HCT116 (cell line): Measurements from ENCODE around the gene NFAT5. TPM values are rescaled to one million over a fixed set of nuclear protein-coding genes. Genes with fewer than 3 reads are reported as not detected.

Source experiments
- ATAC-seq: fragments of 200-7000 bp; cut with Tn5 transposase; 2 replicates; pipeline ENCODE4 v1.9.1; 2020; ENCODE audit warnings: mild to moderate bottlenecking, moderate library complexity
- BruUV-seq: library from RNA; stranded (reverse); fragments of 400-500 nt; replicated peaks from 2 replicates; lab custom pipeline; 2021; lab: Mats Ljungman, UMichigan
- CTCF ChIA-PET: fragments of 300-600 bp; sonication (Branson Sonifier 250); formaldehyde crosslinking; loops from one replicate; lab custom pipeline; 2021; ENCODE audit warnings: antibody characterized with exemption; lab: Charles Lee
- POLR2A ChIA-PET: fragments of 300-600, 350-600 bp; sonication (Branson Sonifier 250); formaldehyde crosslinking; loops from one replicate; lab custom pipeline; 2021; ENCODE audit warnings: antibody characterized with exemption; lab: Charles Lee
- RAD21 ChIA-PET, 2 experiments: fragments of 300-600 bp; sonication (Branson Sonifier 250); formaldehyde crosslinking; loops; one replicate each; lab custom pipeline; 2023; ENCODE audit warnings: low total read pairs in 2 of 2; ENCODE audit not compliant: uncharacterized antibody in 2 of 2, unreplicated experiment in 2 of 2, low non-redundant PET in 1 of 2; lab: Charles Lee
- DNase-seq: peaks from one replicate; pipeline ENCODE4 v3.0.0-alpha.2; 2010; ENCODE audit warnings: low read depth, low spot score
- H2AFZ ChIP-seq: fragments of 200-600 bp; shearing (Covaris generic), sonication (generic); 2 replicates; pipeline ENCODE4 v1.6.1; 2017; ENCODE audit warnings: low read depth, mixed run types, mixed read lengths, antibody characterized with exemption, low read length; ENCODE audit not compliant: poor library complexity, severe bottlenecking
- H3K27ac ChIP-seq: 2 replicates; pipeline ENCODE4 v1.5.1; 2012; ENCODE audit warnings: low read depth, low read length
- H3K27me3 ChIP-seq: fragments of 200-600 bp; sonication (generic); 2 replicates; pipeline ENCODE4 v1.6.1; 2016; ENCODE audit warnings: mixed run types, low read length, mixed read lengths; ENCODE audit not compliant: insufficient read depth
- H3K36me3 ChIP-seq, 2 experiments: fragments of 200-500 bp in 1 of 2; fragments of 200-600 bp in 1 of 2; sonication (Bioruptor generic) in 1 of 2; sonication (generic) in 1 of 2; 2 replicates each; pipeline versions ENCODE4 v1.5.1 to v1.6.1; 2014 to 2016; ENCODE audit warnings: low read length in 2 of 2, inconsistent platforms in 1 of 2, mixed read lengths in 1 of 2, mixed run types in 1 of 2; ENCODE audit not compliant: insufficient read depth in 2 of 2, control insufficient read depth in 1 of 2
- H3K4me1 ChIP-seq, 2 experiments: fragments of 200-600 bp in 1 of 2; sonication (generic) in 1 of 2; 2 replicates each; pipeline versions ENCODE4 v1.5.1 to v1.6.1; 2012 to 2017; ENCODE audit warnings: low read length in 2 of 2, inconsistent platforms in 1 of 2, mild to moderate bottlenecking in 1 of 2, mixed read lengths in 1 of 2, mixed run types in 1 of 2, moderate library complexity in 1 of 2; ENCODE audit not compliant: insufficient read depth in 2 of 2, control insufficient read depth in 1 of 2
- H3K4me2 ChIP-seq: fragments of 200-600 bp; sonication (generic); 2 replicates; pipeline ENCODE4 v1.6.1; 2017; ENCODE audit warnings: mixed run types, low read length, mixed read lengths
- H3K4me3 ChIP-seq, 2 experiments: fragments of 200-600 bp in 1 of 2; sonication (generic) in 1 of 2; replicated peaks in 1 of 2; 2 replicates each; pipeline ENCODE4 v1.5.1; 2011 to 2016; ENCODE audit warnings: low read length in 2 of 2, control low read depth in 1 of 2, low read depth in 1 of 2, mild to moderate bottlenecking in 1 of 2, mixed read lengths in 1 of 2, mixed run types in 1 of 2
- H3K79me2 ChIP-seq: fragments of 200-600 bp; sonication (generic); 2 replicates; pipeline ENCODE4 v1.6.1; 2017; ENCODE audit warnings: mild to moderate bottlenecking, mixed run types, low read length, moderate library complexity, mixed read lengths; ENCODE audit not compliant: insufficient read depth
- H3K9ac ChIP-seq: fragments of 200-600 bp; sonication (generic); 2 replicates; pipeline ENCODE4 v1.6.1; 2016; ENCODE audit warnings: low read length, mixed read lengths
- H3K9me2 ChIP-seq: fragments of 200-600 bp; sonication (generic), shearing (Covaris generic); 2 replicates; pipeline ENCODE4 v1.6.1; 2017; ENCODE audit warnings: mixed run types, mild to moderate bottlenecking, moderate library complexity; ENCODE audit not compliant: insufficient read depth
- H3K9me3 ChIP-seq, 2 experiments: fragments of 200-500 bp in 1 of 2; fragments of 200-600 bp in 1 of 2; sonication (Bioruptor generic) in 1 of 2; sonication (generic) in 1 of 2; 2 replicates each; pipeline ENCODE4 v1.6.1; 2014 to 2017; ENCODE audit warnings: low read length in 2 of 2, mixed read lengths in 2 of 2, inconsistent platforms in 1 of 2, low read depth in 1 of 2, mild to moderate bottlenecking in 1 of 2, mixed run types in 1 of 2, moderate library complexity in 1 of 2; ENCODE audit not compliant: control insufficient read depth in 1 of 2, insufficient read depth in 1 of 2
- H4K20me1 ChIP-seq: fragments of 200-600 bp; sonication (generic), shearing (Covaris generic); 2 replicates; pipeline ENCODE4 v1.6.1; 2017; ENCODE audit warnings: mixed run types, mild to moderate bottlenecking, moderate library complexity; ENCODE audit not compliant: insufficient read depth
- CBX3 ChIP-seq: IDR thresholded peaks from 2 replicates; pipeline ENCODE4 v1.6.1; 2012; ENCODE audit warnings: low read depth
- EGR1 ChIP-seq: IDR thresholded peaks from 2 replicates; pipeline ENCODE4 v1.6.1; 2012; ENCODE audit warnings: low read depth
- ELF1 ChIP-seq: IDR thresholded peaks from 2 replicates; pipeline ENCODE4 v1.6.1; 2012; ENCODE audit warnings: low read depth, borderline replicate concordance
- POLR2AphosphoS5 ChIP-seq: IDR thresholded peaks from 2 replicates; pipeline ENCODE4 v1.6.1; 2011; ENCODE audit warnings: mild to moderate bottlenecking, low read depth, low read length, moderate library complexity
- intact Hi-C: fragments of 100-400 bp; cut with micrococcal nuclease; formaldehyde crosslinking; loops from 2 replicates; pipeline ENCODE4 v1.10.0; 2022
- total RNA-seq: library from RNA; stranded (reverse); gene quantifications from one replicate; pipeline ENCODE4 v1.2.1, GENCODE V29; 2021; ENCODE audit not compliant: unreplicated experiment
- TF ChIP-seq, protein P1 (sequence below), 3 experiments: fragments of 200-600 bp in 1 of 3; sonication (generic) in 1 of 3; IDR thresholded peaks in 2 of 3; conservative IDR thresholded peaks in 1 of 3; 2 replicates each; pipeline ENCODE4 v1.5.1; 2012 to 2017; ENCODE audit warnings: low read depth in 2 of 3, low read length in 2 of 3, antibody characterized with exemption in 1 of 3, borderline replicate concordance in 1 of 3, control low read depth in 1 of 3, mild to moderate bottlenecking in 1 of 3, mixed read lengths in 1 of 3, mixed run types in 1 of 3, moderate library complexity in 1 of 3; ENCODE audit not compliant: insufficient read depth in 1 of 3
- TF ChIP-seq, protein P2 (sequence below): IDR thresholded peaks from 2 replicates; pipeline ENCODE4 v1.6.1; 2012; ENCODE audit warnings: low read depth

NFAT5 gene
- total RNA-seq, 1 experiment from 2014 or later: 67.4 TPM

- no peak for TF ChIP-seq ELF1
- TF ChIP-seq EGR1: no peak
- TF ChIP-seq, protein P1, sequence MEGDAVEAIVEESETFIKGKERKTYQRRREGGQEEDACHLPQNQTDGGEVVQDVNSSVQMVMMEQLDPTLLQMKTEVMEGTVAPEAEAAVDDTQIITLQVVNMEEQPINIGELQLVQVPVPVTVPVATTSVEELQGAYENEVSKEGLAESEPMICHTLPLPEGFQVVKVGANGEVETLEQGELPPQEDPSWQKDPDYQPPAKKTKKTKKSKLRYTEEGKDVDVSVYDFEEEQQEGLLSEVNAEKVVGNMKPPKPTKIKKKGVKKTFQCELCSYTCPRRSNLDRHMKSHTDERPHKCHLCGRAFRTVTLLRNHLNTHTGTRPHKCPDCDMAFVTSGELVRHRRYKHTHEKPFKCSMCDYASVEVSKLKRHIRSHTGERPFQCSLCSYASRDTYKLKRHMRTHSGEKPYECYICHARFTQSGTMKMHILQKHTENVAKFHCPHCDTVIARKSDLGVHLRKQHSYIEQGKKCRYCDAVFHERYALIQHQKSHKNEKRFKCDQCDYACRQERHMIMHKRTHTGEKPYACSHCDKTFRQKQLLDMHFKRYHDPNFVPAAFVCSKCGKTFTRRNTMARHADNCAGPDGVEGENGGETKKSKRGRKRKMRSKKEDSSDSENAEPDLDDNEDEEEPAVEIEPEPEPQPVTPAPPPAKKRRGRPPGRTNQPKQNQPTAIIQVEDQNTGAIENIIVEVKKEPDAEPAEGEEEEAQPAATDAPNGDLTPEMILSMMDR (IDR thresholded peaks at IDR 0.05 in 2 of 3, conservative IDR thresholded peaks at IDR 0.05 in 1 of 3; ENCODE audit: borderline replicate concordance in 1 of 3, insufficient read depth in 1 of 3, low read depth in 2 of 3, low read length in 2 of 3): peak in 1 of 3 experiments; percentile 31; a peak in 2 of 6 replicates
- TF ChIP-seq, protein P2, sequence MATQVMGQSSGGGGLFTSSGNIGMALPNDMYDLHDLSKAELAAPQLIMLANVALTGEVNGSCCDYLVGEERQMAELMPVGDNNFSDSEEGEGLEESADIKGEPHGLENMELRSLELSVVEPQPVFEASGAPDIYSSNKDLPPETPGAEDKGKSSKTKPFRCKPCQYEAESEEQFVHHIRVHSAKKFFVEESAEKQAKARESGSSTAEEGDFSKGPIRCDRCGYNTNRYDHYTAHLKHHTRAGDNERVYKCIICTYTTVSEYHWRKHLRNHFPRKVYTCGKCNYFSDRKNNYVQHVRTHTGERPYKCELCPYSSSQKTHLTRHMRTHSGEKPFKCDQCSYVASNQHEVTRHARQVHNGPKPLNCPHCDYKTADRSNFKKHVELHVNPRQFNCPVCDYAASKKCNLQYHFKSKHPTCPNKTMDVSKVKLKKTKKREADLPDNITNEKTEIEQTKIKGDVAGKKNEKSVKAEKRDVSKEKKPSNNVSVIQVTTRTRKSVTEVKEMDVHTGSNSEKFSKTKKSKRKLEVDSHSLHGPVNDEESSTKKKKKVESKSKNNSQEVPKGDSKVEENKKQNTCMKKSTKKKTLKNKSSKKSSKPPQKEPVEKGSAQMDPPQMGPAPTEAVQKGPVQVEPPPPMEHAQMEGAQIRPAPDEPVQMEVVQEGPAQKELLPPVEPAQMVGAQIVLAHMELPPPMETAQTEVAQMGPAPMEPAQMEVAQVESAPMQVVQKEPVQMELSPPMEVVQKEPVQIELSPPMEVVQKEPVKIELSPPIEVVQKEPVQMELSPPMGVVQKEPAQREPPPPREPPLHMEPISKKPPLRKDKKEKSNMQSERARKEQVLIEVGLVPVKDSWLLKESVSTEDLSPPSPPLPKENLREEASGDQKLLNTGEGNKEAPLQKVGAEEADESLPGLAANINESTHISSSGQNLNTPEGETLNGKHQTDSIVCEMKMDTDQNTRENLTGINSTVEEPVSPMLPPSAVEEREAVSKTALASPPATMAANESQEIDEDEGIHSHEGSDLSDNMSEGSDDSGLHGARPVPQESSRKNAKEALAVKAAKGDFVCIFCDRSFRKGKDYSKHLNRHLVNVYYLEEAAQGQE: no peak
- TF ChIP-seq POLR2AphosphoS5: peak; percentile 12; the same call in 1 of the 2 replicates
- TF ChIP-seq CBX3: no peak
- no peak overlapping the region for H2AFZ ChIP-seq
- H3K4me1 ChIP-seq: peaks cover 37 to 43% of the 10 kb centered on the region in 2 experiments
- CTCF ChIA-PET: no interaction called here
- H3K4me2 ChIP-seq: no peak overlapping the region
- no peaks in the 10 kb centered on the region for H4K20me1 ChIP-seq
- peaks cover 31 to 45% of the 10 kb centered on the region in 2 experiments; a peak in 3 of 4 replicates for H3K36me3 ChIP-seq
- peaks cover 19% of the 10 kb centered on the region for H3K79me2 ChIP-seq
- intact Hi-C loops: no loop called here
- POLR2A ChIA-PET: interaction anchor here (1.0 to 2.0 kb wide), 2 partner anchors 9 to 12 kb away, joined by 3 to 6 read pairs; no protein-coding TSS in a partner anchor
- H3K27me3 ChIP-seq: no peaks in the 10 kb centered on the region
- H3K9me2 ChIP-seq: no peaks in the 10 kb centered on the region
- H3K9ac ChIP-seq: no peak overlapping the region
- RAD21 ChIA-PET: no interaction called here
- peak overlapping the region; percentile 60 for H3K27ac ChIP-seq
- no peak overlapping the region for H3K4me3 ChIP-seq
- BruUV-seq: no TSS peak
- ATAC-seq: peak; percentile 27; the same call in 1 of the 2 replicates
- DNase-seq: no peak
- no peaks in the 10 kb centered on the region for H3K9me3 ChIP-seq
Observed at GRCh38 chr16:69712914-69713581, 147.3 kb downstream of the NFAT5 start.
